Spleen (tissue), 11 donors: ENCODE results near the gene IQSEC1. TPM values are rescaled to one million over a fixed set of nuclear protein-coding genes. Genes with fewer than 3 reads are reported as not detected.

Experiments used
- DNase-seq: peaks from one replicate; pipeline ENCODE4 v3.0.0-alpha.2; 2020
- H3K27ac ChIP-seq, 8 donors: fragments of 200-600 bp; sonication (generic) in 7 of 8; 1 replicate in 4 of 8; 2 replicates in 4 of 8; pipeline versions ENCODE4 v1.5.0 to v1.8.0; 2016 to 2021; ENCODE audit warnings: inconsistent platforms in 4 of 8, mild to moderate bottlenecking in 4 of 8, moderate library complexity in 1 of 8
- H3K27me3 ChIP-seq, 7 donors: fragments of 200-600 bp; sonication (generic) in 6 of 7; replicated peaks in 1 of 7; 1 replicate in 4 of 7; 2 replicates in 3 of 7; pipeline versions ENCODE4 v1.5.0 to v1.8.0; 2016 to 2021; ENCODE audit warnings: inconsistent platforms in 3 of 7, mild to moderate bottlenecking in 1 of 7
- H3K36me3 ChIP-seq, 6 donors: fragments of 200-600 bp; sonication (generic) in 5 of 6; 1 replicate in 4 of 6; 2 replicates in 2 of 6; pipeline versions ENCODE4 v1.5.0 to v1.8.0; 2016 to 2021; ENCODE audit warnings: inconsistent platforms in 2 of 6
- H3K4me1 ChIP-seq, 6 donors: fragments of 200-600 bp; sonication (generic) in 5 of 6; 1 replicate in 3 of 6; 2 replicates in 3 of 6; pipeline versions ENCODE4 v1.5.0 to v1.8.0; 2016 to 2021; ENCODE audit warnings: inconsistent platforms in 3 of 6
- H3K4me3 ChIP-seq, 8 donors: fragments of 200-600 bp; sonication (generic) in 7 of 8; 1 replicate in 4 of 8; 2 replicates in 4 of 8; pipeline versions ENCODE4 v1.5.0 to v1.8.0; 2016 to 2021; ENCODE audit warnings: inconsistent platforms in 4 of 8, mild to moderate bottlenecking in 4 of 8, moderate library complexity in 2 of 8
- H3K9me3 ChIP-seq, 8 donors: fragments of 200-600 bp; sonication (generic) in 7 of 8; 1 replicate in 4 of 8; 2 replicates in 4 of 8; pipeline versions ENCODE4 v1.5.0 to v1.8.0; 2016 to 2021; ENCODE audit warnings: inconsistent platforms in 4 of 8
- POLR2A ChIP-seq, 3 donors: fragments of 450-650 bp; IDR thresholded peaks; one replicate each; pipeline ENCODE4 v1.5.1; 2017; ENCODE audit warnings: antibody characterized with exemption in 3 of 3, mild to moderate bottlenecking in 1 of 3
- POLR2AphosphoS5 ChIP-seq, 3 donors: sonication (generic); formaldehyde crosslinking; IDR thresholded peaks; one replicate each; pipeline ENCODE4 v1.5.1; 2017; ENCODE audit warnings: antibody characterized with exemption in 3 of 3
- WGBS, 5 donors: extraction: QIAGEN DNeasy Blood & Tissue Kit in 3 of 5; methylation state at CpG; one replicate each; pipeline versions ENCODE4 v1.1.5 to v1.1.7; 2013 to 2018; 5-methylcytosine and 5-hydroxymethylcytosine counted together
- intact Hi-C: fragments of 100-400 bp; cut with DNase I; formaldehyde crosslinking; loops from one replicate; pipeline ENCODE4 v1.15.0; 2023; ENCODE audit warnings: low total_unique reads
- polyA plus RNA-seq, 3 donors: library from polyadenylated mRNA; stranded (reverse); fragments of 200-250 nt; gene quantifications; one replicate each; pipeline ENCODE4 v1.2.1, GENCODE V29; 2013
- total RNA-seq, 7 donors: library from RNA; depleted of rRNA in 3 of 7; stranded (reverse); fragments of >200 nt in 3 of 7; fragmentation: NEBNext Ultra II Directional in 4 of 7; extraction: Animal tissue kit (Norgen Biotek cat#: 25700) in 4 of 7; gene quantifications; one replicate each; pipeline versions ENCODE4 v1.1.0 to v1.2.1, GENCODE V29; 2016 to 2021
- TF ChIP-seq, protein P1 (sequence below), 11 experiments: fragments of 200-600 bp in 7 of 11; fragments of 450-650 bp in 4 of 11; sonication (generic) in 4 of 11; IDR thresholded peaks in 8 of 11; conservative IDR thresholded peaks in 3 of 11; 1 replicate in 7 of 11; 2 replicates in 4 of 11; pipeline versions ENCODE4 v1.4.0 to v1.8.0; 2016 to 2021; ENCODE audit warnings: antibody characterized with exemption in 11 of 11, inconsistent platforms in 4 of 11, mild to moderate bottlenecking in 1 of 11
- donor health status: healthy with polysubstance abuse.
- donor health status: DM: no; HTN: no; CAD: no; lungs with moderate emphysema.
- donor health status: DM: no; HTN: no; CAD: no.
- donor health status: Bipolar disorder and iron deficiency.
- donor health status: healthy.
- donor health status: DM: no; HTN: no; CAD: no.
- donor health status: DM: yes; HTN: yes; CAD: no.

Gene IQSEC1
- total and polyA plus RNA-seq, 10 donors = 23.0 to 170 (median 116) TPM

- H3K9me3 ChIP-seq = no peaks in the 10 kb centered on the region
- no peak for DNase-seq
- no peaks in the 10 kb centered on the region for H3K36me3 ChIP-seq
- H3K27me3 ChIP-seq = no peaks in the 10 kb centered on the region
- no peak for TF ChIP-seq POLR2A (IDR thresholded peaks at IDR 0.05)
- TF ChIP-seq, protein P1, sequence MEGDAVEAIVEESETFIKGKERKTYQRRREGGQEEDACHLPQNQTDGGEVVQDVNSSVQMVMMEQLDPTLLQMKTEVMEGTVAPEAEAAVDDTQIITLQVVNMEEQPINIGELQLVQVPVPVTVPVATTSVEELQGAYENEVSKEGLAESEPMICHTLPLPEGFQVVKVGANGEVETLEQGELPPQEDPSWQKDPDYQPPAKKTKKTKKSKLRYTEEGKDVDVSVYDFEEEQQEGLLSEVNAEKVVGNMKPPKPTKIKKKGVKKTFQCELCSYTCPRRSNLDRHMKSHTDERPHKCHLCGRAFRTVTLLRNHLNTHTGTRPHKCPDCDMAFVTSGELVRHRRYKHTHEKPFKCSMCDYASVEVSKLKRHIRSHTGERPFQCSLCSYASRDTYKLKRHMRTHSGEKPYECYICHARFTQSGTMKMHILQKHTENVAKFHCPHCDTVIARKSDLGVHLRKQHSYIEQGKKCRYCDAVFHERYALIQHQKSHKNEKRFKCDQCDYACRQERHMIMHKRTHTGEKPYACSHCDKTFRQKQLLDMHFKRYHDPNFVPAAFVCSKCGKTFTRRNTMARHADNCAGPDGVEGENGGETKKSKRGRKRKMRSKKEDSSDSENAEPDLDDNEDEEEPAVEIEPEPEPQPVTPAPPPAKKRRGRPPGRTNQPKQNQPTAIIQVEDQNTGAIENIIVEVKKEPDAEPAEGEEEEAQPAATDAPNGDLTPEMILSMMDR (IDR thresholded peaks at IDR 0.05 in 8 of 11, conservative IDR thresholded peaks at IDR 0.05 in 3 of 11) = no peak
- TF ChIP-seq POLR2AphosphoS5 (IDR thresholded peaks at IDR 0.05) = no peak
- intact Hi-C loops = no loop called here
- H3K27ac ChIP-seq = no peak overlapping the region
- 84 to 96% (median 93%) methylated on average over 6 of the region's 6 CpGs for WGBS, 5 donors
- peaks cover 2 to 37% (median 23%) of the 10 kb centered on the region in 6 donors for H3K4me1 ChIP-seq
- no peak overlapping the region for H3K4me3 ChIP-seq
These were observed 49.1 kb downstream of the IQSEC1 start for GRCh38 chr3:13023971-13024764.

DNA sequence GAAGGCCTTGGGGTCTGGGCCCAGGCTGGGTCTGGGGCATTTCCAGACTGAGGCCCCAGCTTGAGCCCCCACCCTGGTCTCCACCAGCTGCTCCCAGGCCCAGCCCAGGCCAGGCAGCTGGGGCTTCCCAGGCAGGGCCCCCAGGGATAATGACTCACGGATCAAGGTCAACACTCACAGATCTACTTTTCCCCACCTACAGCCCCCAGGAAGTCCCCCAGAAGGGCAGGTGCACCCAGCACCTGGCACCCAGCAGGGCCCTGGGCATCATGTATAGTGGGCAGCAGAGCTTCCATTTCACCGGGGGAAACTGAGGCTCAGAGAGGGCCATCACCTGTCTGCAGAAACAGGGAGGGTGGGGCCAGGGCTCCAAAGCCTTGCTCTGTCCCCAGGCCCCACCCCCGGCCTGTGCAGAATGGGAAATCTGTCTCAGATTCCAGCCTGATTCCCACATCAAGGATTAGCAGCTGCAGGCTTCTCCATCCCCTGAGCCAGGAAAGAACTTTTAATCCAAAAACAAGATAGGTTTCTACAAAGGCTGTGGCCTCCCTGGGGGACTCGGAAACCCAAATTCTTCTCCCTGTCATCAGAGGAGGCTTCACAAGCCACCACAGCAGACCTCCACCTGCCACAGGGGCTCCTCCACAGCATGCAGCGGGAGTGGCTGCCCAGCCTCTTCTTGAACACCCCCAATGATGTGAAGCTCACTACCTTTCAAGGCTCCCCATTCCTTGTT, 49.8 kb downstream of the IQSEC1 start:
- H3K36me3 ChIP-seq = no peaks in the 10 kb centered on the region
- 76 to 90% (median 83%) methylated on average over 4 to 5 of the region's 5 CpGs for WGBS, 5 donors
- H3K4me3 ChIP-seq = no peak overlapping the region
- H3K27ac ChIP-seq = peak overlapping the region in 5 of 8 donors; percentile 27 to 99 (median 98)
- no peaks in the 10 kb centered on the region for H3K9me3 ChIP-seq
- no peak for TF ChIP-seq POLR2A (IDR thresholded peaks at IDR 0.05)
- no peak for TF ChIP-seq POLR2AphosphoS5 (IDR thresholded peaks at IDR 0.05)
- TF ChIP-seq, protein P1 (IDR thresholded peaks at IDR 0.05 in 8 of 11, conservative IDR thresholded peaks at IDR 0.05 in 3 of 11) = no peak
- intact Hi-C loops = no loop called here
- H3K27me3 ChIP-seq = no peaks in the 10 kb centered on the region
- H3K4me1 ChIP-seq = peaks cover 10 to 44% (median 30%) of the 10 kb centered on the region in 6 donors
- DNase-seq = peak; percentile 70

GRCh38 chr3:13022348-13023234, 50.6 kb downstream of the IQSEC1 start:
- WGBS, 5 donors = 63 to 81% (median 64%) methylated on average over 5 to 20 of the region's 20 CpGs
- H3K27me3 ChIP-seq = no peaks in the 10 kb centered on the region
- TF ChIP-seq POLR2A (IDR thresholded peaks at IDR 0.05) (no peak), POLR2AphosphoS5 (IDR thresholded peaks at IDR 0.05) (peak; percentile 61 to 77 (median 71))
- peak overlapping the region; percentile 24 to 69 (median 52) for H3K4me3 ChIP-seq
- H3K27ac ChIP-seq = peak overlapping the region; percentile 31 to 99 (median 80)
- no peaks in the 10 kb centered on the region for H3K36me3 ChIP-seq
- H3K4me1 ChIP-seq = peaks cover 18 to 47% (median 38%) of the 10 kb centered on the region in 6 donors
- no peaks in the 10 kb centered on the region for H3K9me3 ChIP-seq
- intact Hi-C loops = no loop called here
- DNase-seq = peak; percentile 89
